H1 (cell line): Measurements from ENCODE around the gene NDUFAF7. TPM values are rescaled to one million over a fixed set of nuclear protein-coding genes. Genes with fewer than 3 reads are reported as not detected.

Experiments
- CTCF ChIA-PET: fragments of 300-600 bp; sonication (Branson Sonifier 250); formaldehyde crosslinking; loops from one replicate; lab custom pipeline; 2021; ENCODE audit not compliant: partially characterized antibody; lab: Charles Lee
- POLR2A ChIA-PET: fragments of 300-600 bp; sonication (Branson Sonifier 250); formaldehyde crosslinking; loops from one replicate; lab custom pipeline; 2021; ENCODE audit warnings: inconsistent platforms; ENCODE audit not compliant: partially characterized antibody; lab: Charles Lee
- DNase-seq, 2 experiments: peaks; one replicate each; pipeline versions ENCODE4 v3.0.0 to v3.0.0-alpha.2; 2010 to 2022; ENCODE audit warnings: low spot score in 2 of 2, low read depth in 1 of 2, mixed read lengths in 1 of 2
- FAIRE-seq: peaks from 2 replicates; lab custom pipeline; 2011; peaks lifted over from hg19 to GRCh38; lab: Jason Lieb, UNC
- H2AFZ ChIP-seq: 2 replicates; pipeline ENCODE4 v1.8.1; 2012; ENCODE audit warnings: low read length, inconsistent platforms
- H2AK5ac ChIP-seq: 2 replicates; pipeline ENCODE4 v1.6.1; 2013; ENCODE audit warnings: low read depth, low read length
- H2BK120ac ChIP-seq: replicated peaks from 2 replicates; pipeline ENCODE3; 2013; ENCODE audit warnings: low read depth, low read length, inconsistent platforms
- H2BK12ac ChIP-seq: 2 replicates; pipeline ENCODE4 v1.6.1; 2013; ENCODE audit warnings: low read depth, low read length
- H2BK15ac ChIP-seq: 2 replicates; pipeline ENCODE4 v1.6.1; 2013; ENCODE audit warnings: low read length
- H2BK20ac ChIP-seq: 2 replicates; pipeline ENCODE4 v1.6.1; 2013; ENCODE audit warnings: low read length
- H2BK5ac ChIP-seq: 2 replicates; pipeline ENCODE4 v1.6.1; 2013; ENCODE audit warnings: low read depth, low read length
- H3K14ac ChIP-seq: 2 replicates; pipeline ENCODE4 v1.6.1; 2013; ENCODE audit warnings: inconsistent platforms; ENCODE audit not compliant: insufficient read length
- H3K18ac ChIP-seq: 2 replicates; pipeline ENCODE4 v1.6.1; 2013; ENCODE audit warnings: low read length; ENCODE audit errors: extremely low read depth
- H3K23ac ChIP-seq: 2 replicates; pipeline ENCODE4 v1.6.1; 2013; ENCODE audit warnings: inconsistent platforms; ENCODE audit not compliant: insufficient read length
- H3K23me2 ChIP-seq: 2 replicates; pipeline ENCODE4 v1.6.1; 2013; ENCODE audit warnings: low read depth, low read length
- H3K27ac ChIP-seq: 2 replicates; pipeline ENCODE4 v1.6.1; 2011; ENCODE audit warnings: low read depth, low read length, inconsistent platforms
- H3K27me3 ChIP-seq, 4 experiments: replicated peaks in 1 of 4; 1 replicate in 1 of 4; 2 replicates in 3 of 4; pipeline versions ENCODE4 v1.6.1 to v1.8.1; 2011 to 2013; ENCODE audit warnings: low read length in 3 of 4, mild to moderate bottlenecking in 3 of 4, inconsistent platforms in 2 of 4, mixed read lengths in 2 of 4, moderate library complexity in 1 of 4; ENCODE audit not compliant: control insufficient read depth in 3 of 4, insufficient read depth in 3 of 4; ENCODE audit errors: extremely low read depth in 1 of 4
- H3K36me3 ChIP-seq, 4 experiments: 2 replicates each; pipeline versions ENCODE4 v1.6.1 to v1.8.1; 2011 to 2013; ENCODE audit warnings: mild to moderate bottlenecking in 4 of 4, low read length in 3 of 4, moderate library complexity in 2 of 4, control low read depth in 1 of 4, inconsistent platforms in 1 of 4; ENCODE audit not compliant: insufficient read depth in 4 of 4, control insufficient read depth in 2 of 4
- H3K4ac ChIP-seq: replicated peaks from 2 replicates; pipeline ENCODE3; 2013; ENCODE audit warnings: low read length, low read depth, mixed read lengths, inconsistent platforms; ENCODE audit not compliant: insufficient read length
- H3K4me1 ChIP-seq, 4 experiments: replicated peaks in 1 of 4; 1 replicate in 1 of 4; 2 replicates in 3 of 4; pipeline versions ENCODE4 v1.6.1 to v1.8.1; 2011 to 2013; ENCODE audit warnings: low read length in 3 of 4, inconsistent platforms in 2 of 4, mixed read lengths in 1 of 4; ENCODE audit not compliant: insufficient read depth in 4 of 4, control insufficient read depth in 3 of 4
- H3K4me2 ChIP-seq, 2 experiments: 2 replicates each; pipeline versions ENCODE4 v1.6.1 to v1.8.1; 2011 to 2013; ENCODE audit warnings: low read depth in 2 of 2, low read length in 2 of 2, control low read depth in 1 of 2, inconsistent platforms in 1 of 2, mild to moderate bottlenecking in 1 of 2; ENCODE audit not compliant: insufficient read depth in 1 of 2
- H3K4me3 ChIP-seq, 4 experiments: fragments of 200-600, 300-600 bp in 1 of 4; sonication (generic), shearing (Covaris generic), sonication (Bioruptor Twin) in 1 of 4; 2 replicates each; pipeline versions ENCODE4 v1.5.1 to v1.8.1; 2011 to 2016; ENCODE audit warnings: low read length in 4 of 4, low read depth in 3 of 4, control low read depth in 2 of 4, inconsistent platforms in 2 of 4, mild to moderate bottlenecking in 2 of 4, mixed read lengths in 1 of 4, moderate library complexity in 1 of 4; ENCODE audit not compliant: insufficient read depth in 2 of 4; ENCODE audit errors: extremely low read depth in 1 of 4
- H3K56ac ChIP-seq: replicated peaks from 2 replicates; pipeline ENCODE3; 2013; ENCODE audit warnings: low read depth, mild to moderate bottlenecking, mixed read lengths, low read length, inconsistent platforms; ENCODE audit not compliant: insufficient read length
- H3K79me1 ChIP-seq: 2 replicates; pipeline ENCODE4 v1.6.1; 2013; ENCODE audit warnings: low read depth, low read length, control low read depth
- H3K79me2 ChIP-seq, 2 experiments: 2 replicates each; pipeline versions ENCODE4 v1.6.1 to v1.8.1; 2012 to 2013; ENCODE audit warnings: low read length in 2 of 2, mild to moderate bottlenecking in 2 of 2, inconsistent platforms in 1 of 2; ENCODE audit not compliant: insufficient read depth in 2 of 2, control insufficient read depth in 1 of 2
- H3K9ac ChIP-seq, 4 experiments: replicated peaks in 1 of 4; 1 replicate in 1 of 4; 2 replicates in 3 of 4; pipeline versions ENCODE4 v1.6.1 to v1.8.1; 2011 to 2013; ENCODE audit warnings: low read depth in 3 of 4, low read length in 3 of 4, control low read depth in 2 of 4, mild to moderate bottlenecking in 2 of 4, moderate library complexity in 2 of 4, inconsistent platforms in 1 of 4; ENCODE audit errors: extremely low read depth in 1 of 4
- H3K9me3 ChIP-seq, 2 experiments: 2 replicates each; pipeline versions ENCODE4 v1.6.1 to v1.8.1; 2012 to 2013; ENCODE audit warnings: mild to moderate bottlenecking in 2 of 2, moderate library complexity in 2 of 2, control low read depth in 1 of 2, inconsistent platforms in 1 of 2, low read depth in 1 of 2, low read length in 1 of 2, mixed read lengths in 1 of 2; ENCODE audit not compliant: insufficient read depth in 2 of 2
- H4K20me1 ChIP-seq, 2 experiments: replicated peaks in 1 of 2; 2 replicates each; pipeline versions ENCODE3 to v1.8.1; 2011 to 2013; ENCODE audit warnings: inconsistent platforms in 2 of 2, low read length in 2 of 2, mild to moderate bottlenecking in 1 of 2; ENCODE audit not compliant: insufficient read depth in 2 of 2, control insufficient read depth in 1 of 2
- H4K5ac ChIP-seq: 2 replicates; pipeline ENCODE4 v1.6.1; 2013; ENCODE audit warnings: low read length, low read depth, mixed read lengths, inconsistent platforms; ENCODE audit not compliant: insufficient read length
- H4K8ac ChIP-seq: 2 replicates; pipeline ENCODE4 v1.8.0; 2013; ENCODE audit warnings: mild to moderate bottlenecking, moderate library complexity, low read length, inconsistent platforms; ENCODE audit not compliant: insufficient read depth; ENCODE audit errors: extremely low read depth
- H4K91ac ChIP-seq: replicated peaks from 2 replicates; pipeline ENCODE3; 2013; ENCODE audit warnings: low read length, mixed read lengths, inconsistent platforms; ENCODE audit not compliant: insufficient read length
- POLR2A ChIP-seq, 2 experiments: IDR thresholded peaks; 1 replicate in 1 of 2; 2 replicates in 1 of 2; pipeline ENCODE4 v1.6.1; 2011; ENCODE audit warnings: low read depth in 2 of 2, low read length in 2 of 2, mild to moderate bottlenecking in 2 of 2; ENCODE audit errors: control extremely low read depth in 1 of 2
- POLR2AphosphoS5 ChIP-seq: IDR thresholded peaks from 2 replicates; pipeline ENCODE4 v1.6.1; 2011; ENCODE audit warnings: low read depth, low read length
- SP1 ChIP-seq: IDR thresholded peaks from 2 replicates; pipeline ENCODE4 v1.6.1; 2011; ENCODE audit warnings: low read depth, low read length
- ZNF274 ChIP-seq: IDR thresholded peaks from 2 replicates; pipeline ENCODE4 v1.7.0; 2012; ENCODE audit warnings: low read length, borderline replicate concordance; ENCODE audit errors: extremely low read depth
- WGBS, 2 experiments: shearing (Covaris generic) in 1 of 2; methylation state at CpG; one replicate each; pipeline versions ENCODE4 v1.1.6 to v1.1.7; 2013 to 2015; ENCODE audit warnings: low lambda C conversion rate in 2 of 2, mixed read lengths in 2 of 2, inconsistent platforms in 1 of 2, low coverage in 1 of 2, missing lambda C conversion rate in 1 of 2; ENCODE audit not compliant: insufficient replicate concordance in 2 of 2, insufficient coverage in 1 of 2, insufficient read length in 1 of 2; ENCODE audit errors: extremely low coverage in 1 of 2, missing lambda C conversion rate in 1 of 2; 5-methylcytosine and 5-hydroxymethylcytosine counted together
- polyA plus RNA-seq, 7 experiments: library from polyadenylated mRNA; depleted of rRNA in 3 of 7; stranded (reverse) in 5 of 7; unstranded in 2 of 7; fragments of >200 nt in 5 of 7; fragments of 200-250 nt in 2 of 7; gene quantifications; 1 replicate in 5 of 7; 2 replicates in 1 of 7; 4 replicates in 1 of 7; pipeline versions ENCODE4 v1.2.1 to v1.2.3, GENCODE V29; 2011 to 2013; ENCODE audit warnings: missing spikeins in 2 of 7, mixed read lengths in 2 of 7
- total RNA-seq: library from RNA; stranded (reverse); fragmentation: NEBNext Ultra II Directional; extraction: Animal tissue kit (Norgen Biotek cat#: 25700); gene quantifications from 2 replicates; pipeline ENCODE4 v1.2.1, GENCODE V29; 2021

Gene NDUFAF7
- total and polyA plus RNA-seq, 2 of the 8 experiments (the other 6 are each of a cell fraction or from before 2014, with no cell fraction given) = 50.2 to 56.0 TPM

DNA sequence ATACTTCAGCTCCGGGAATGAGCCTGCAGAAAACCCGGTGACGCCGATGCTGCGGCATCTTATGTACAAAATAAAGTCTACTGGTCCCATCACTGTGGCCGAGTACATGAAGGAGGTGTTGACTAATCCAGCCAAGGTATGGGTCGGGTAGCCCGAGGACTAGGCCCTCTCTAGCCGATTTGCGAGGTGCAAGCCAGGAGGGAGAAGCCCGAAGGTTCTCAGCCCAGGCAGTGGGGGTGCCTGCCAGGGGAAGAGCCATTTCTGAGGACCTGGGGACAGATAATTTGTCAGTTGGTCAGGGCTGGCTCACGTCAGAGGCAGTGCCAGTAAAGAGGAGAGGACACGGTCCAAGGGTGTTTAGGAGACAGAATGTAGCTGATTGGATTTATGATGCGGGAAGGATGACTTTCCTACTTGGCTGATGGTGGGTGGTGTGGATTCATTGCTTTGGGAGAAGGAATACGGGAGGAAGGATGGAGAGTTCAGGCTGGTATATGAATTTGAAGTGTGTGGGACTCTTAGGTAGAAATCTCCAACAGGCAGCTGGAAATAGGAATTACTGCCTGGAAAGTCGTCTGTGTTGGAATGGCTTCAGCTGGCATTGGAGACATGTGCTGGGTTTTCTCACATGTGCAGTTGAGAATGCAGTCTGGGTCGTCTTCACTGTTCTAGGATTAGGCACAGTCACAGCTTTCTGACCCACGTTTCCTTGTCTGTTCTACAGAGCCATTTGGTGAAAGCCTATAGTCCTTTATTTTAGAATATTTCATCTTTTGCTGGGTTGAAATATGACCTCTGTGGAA, 874 bp downstream of the NDUFAF7 start:
- peak overlapping the region; percentile 48; the same call in 1 of the 2 replicates for H3K27ac ChIP-seq
- H3K79me2 ChIP-seq = peaks cover 66 to 98% of the 10 kb centered on the region in 2 experiments
- no peak for FAIRE-seq

More for the DNA sequence above, 874 bp downstream of the NDUFAF7 start:
- no peak overlapping the region for H4K91ac ChIP-seq
- H2AK5ac ChIP-seq = 0 out of 2 replicates have a peak overlapping the region, but pooled peaks have one; percentile 69
- H3K79me1 ChIP-seq = peaks cover 14% of the 10 kb centered on the region; the same call in 1 of the 2 replicates
- H3K9me3 ChIP-seq = no peaks in the 10 kb centered on the region
- peak overlapping the region; percentile 90; the same call in 1 of the 2 replicates for H3K18ac ChIP-seq
- H2BK20ac ChIP-seq = 0 out of 2 replicates have a peak overlapping the region, but pooled peaks have one; percentile 44
- H3K4me2 ChIP-seq = peak overlapping the region; percentile 94 to 99
- peaks cover 18% of the 10 kb centered on the region for H3K23me2 ChIP-seq
- no peak overlapping the region for H3K14ac ChIP-seq
- peak overlapping the region; percentile 42; the same call in 1 of the 2 replicates for H2BK12ac ChIP-seq
- no peak overlapping the region for H3K56ac ChIP-seq
- ChIA-PET POLR2A (interaction anchor here (0.8 to 3.4 kb wide), 14 partner anchors 9 to 76 kb away, joined by 3 to 15 read pairs (median 6); partner anchors contain the start of gene EIF2AK2), CTCF (interaction anchor here (0.6 to 1.7 kb wide), 8 partner anchors 16 to 645 kb away, joined by 3 to 11 read pairs (median 4); no protein-coding TSS in a partner anchor)
- peak overlapping the region; percentile 63 for H2BK5ac ChIP-seq
- no peak overlapping the region for H3K23ac ChIP-seq
- peaks cover 7 to 18% (median 10%) of the 10 kb centered on the region in 4 experiments; a peak in 6 of 7 replicates for H3K4me1 ChIP-seq
- 25% methylated on average over 18 of the region's 18 CpGs; no CpG with 5 or more reads in 1 of the 2 experiments for WGBS, 2 experiments
- DNase-seq = no peak
- 0 out of 2 replicates have a peak, but pooled peaks have one; percentile 4 for TF ChIP-seq POLR2AphosphoS5
- TF ChIP-seq POLR2A (IDR thresholded peaks at IDR 0.05; ENCODE audit: control extremely low read depth in 1 of 2, low read depth in 2 of 2, low read length in 2 of 2) = peak in 1 of 2 experiments; percentile 23; a peak in 1 of 3 replicates
- TF ChIP-seq SP1 = no peak
- no peak for TF ChIP-seq ZNF274
- H4K20me1 ChIP-seq = peaks cover 2 to 5% of the 10 kb centered on the region in 2 experiments
- H4K5ac ChIP-seq = peak overlapping the region; percentile 54
- H4K8ac ChIP-seq = peak overlapping the region; percentile 77; the same call in 1 of the 2 replicates
- no peaks in the 10 kb centered on the region for H3K27me3 ChIP-seq
- no peak overlapping the region for H2BK120ac ChIP-seq
- H3K9ac ChIP-seq = peak overlapping the region; percentile 59 to 88 (median 85)
- H2AFZ ChIP-seq = no peak overlapping the region
- no peak overlapping the region for H3K4ac ChIP-seq
- peak overlapping the region; percentile 95 to 98 (median 96) for H3K4me3 ChIP-seq
- no peak overlapping the region for H2BK15ac ChIP-seq
- peaks cover 6 to 59% (median 25%) of the 10 kb centered on the region in 4 experiments; a peak in 7 of 8 replicates for H3K36me3 ChIP-seq
